Measurements from ENCODE around the gene HDAC4. TPM values are rescaled to one million over a fixed set of nuclear protein-coding genes. Genes with fewer than 3 reads are reported as not detected.

Gene HDAC4
- total and polyA plus RNA-seq, 4 donors, result 2.9 to 37.2 (median 4.4) TPM

DNA sequence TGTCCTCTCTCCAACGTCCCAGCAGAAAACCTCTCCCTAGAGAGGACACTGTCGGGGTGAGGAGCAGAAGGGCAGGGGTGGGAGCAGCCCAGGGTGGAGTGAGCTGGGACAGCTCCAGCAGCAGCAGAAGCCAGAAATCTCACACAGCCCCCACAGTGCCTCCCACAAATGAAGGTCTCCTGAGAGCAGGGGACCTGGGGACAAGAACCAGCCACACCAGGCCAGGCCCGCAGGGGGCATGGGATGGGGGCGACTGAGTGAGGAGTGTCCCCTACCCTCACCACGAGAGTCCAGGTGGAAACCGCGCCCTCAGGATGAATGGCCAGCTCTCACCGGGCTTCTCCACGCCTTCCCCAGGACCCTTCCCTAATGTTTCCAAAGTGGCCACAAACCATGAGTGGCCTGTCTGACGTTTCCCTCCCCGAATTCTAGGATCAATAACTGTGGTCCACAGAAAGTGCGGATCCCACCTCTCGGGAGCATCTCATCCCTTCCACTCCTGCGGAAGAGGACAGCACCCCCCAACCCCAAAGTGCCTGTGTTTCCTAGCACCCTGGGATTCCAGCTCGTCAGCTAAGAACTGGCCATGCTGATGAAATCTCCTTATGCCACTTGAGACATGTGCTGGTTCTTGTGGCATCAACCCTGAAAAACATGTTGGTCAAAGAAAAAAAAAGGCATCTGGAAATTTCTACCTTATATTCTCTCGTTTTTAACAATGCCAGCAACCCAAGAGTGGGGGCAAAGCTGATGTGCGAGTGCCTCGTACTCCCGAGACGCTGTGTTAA lies 121.1 kb downstream of the HDAC4 start:
- Histone ChIP-seq H3K27me3 (ENCODE audit: control insufficient read depth in 4 of 4, insufficient read depth in 4 of 4, low read length in 3 of 4) (no peaks in the 10 kb centered on the region), H3K9ac (ENCODE audit: low read depth in 1 of 2, low read length in 2 of 2) (no peak overlapping the region), H3K36me3 (ENCODE audit: control insufficient read depth in 4 of 4, insufficient read depth in 3 of 4, low read depth in 1 of 4, low read length in 3 of 4) (no peaks in the 10 kb centered on the region), H3K4me3 (ENCODE audit: low read depth in 1 of 3, low read length in 3 of 3) (no peak overlapping the region), H3K4me1 (ENCODE audit: control insufficient read depth in 4 of 4, insufficient read depth in 4 of 4, low read length in 3 of 4) (peaks cover 0 to 6% (median 2%) of the 10 kb centered on the region in 4 donors), H3K27ac (ENCODE audit: low read depth in 1 of 2, low read length in 2 of 2) (no peak overlapping the region), H3K9me3 (ENCODE audit: control insufficient read depth in 4 of 4, low read length in 3 of 4) (no peaks in the 10 kb centered on the region)
- no peak for DNase-seq (ENCODE audit: low spot score)
- TF ChIP-seq FOXA2 (IDR thresholded peaks at IDR 0.05) (no peak), GABPA (IDR thresholded peaks at IDR 0.05 in 1 of 2, conservative IDR thresholded peaks at IDR 0.05 in 1 of 2) (no peak), FOXA1 (IDR thresholded peaks at IDR 0.05) (no peak), JUND (IDR thresholded peaks at IDR 0.05) (no peak), RXRA (IDR thresholded peaks at IDR 0.05) (no peak), EGR1 (IDR thresholded peaks at IDR 0.05; ENCODE audit: low read depth in 2 of 2) (no peak), NR2F2 (IDR thresholded peaks at IDR 0.05) (no peak), TAF1 (conservative IDR thresholded peaks at IDR 0.05) (no peak), HNF4A (conservative IDR thresholded peaks at IDR 0.05) (no peak)
- TF ChIP-seq, protein P1, sequence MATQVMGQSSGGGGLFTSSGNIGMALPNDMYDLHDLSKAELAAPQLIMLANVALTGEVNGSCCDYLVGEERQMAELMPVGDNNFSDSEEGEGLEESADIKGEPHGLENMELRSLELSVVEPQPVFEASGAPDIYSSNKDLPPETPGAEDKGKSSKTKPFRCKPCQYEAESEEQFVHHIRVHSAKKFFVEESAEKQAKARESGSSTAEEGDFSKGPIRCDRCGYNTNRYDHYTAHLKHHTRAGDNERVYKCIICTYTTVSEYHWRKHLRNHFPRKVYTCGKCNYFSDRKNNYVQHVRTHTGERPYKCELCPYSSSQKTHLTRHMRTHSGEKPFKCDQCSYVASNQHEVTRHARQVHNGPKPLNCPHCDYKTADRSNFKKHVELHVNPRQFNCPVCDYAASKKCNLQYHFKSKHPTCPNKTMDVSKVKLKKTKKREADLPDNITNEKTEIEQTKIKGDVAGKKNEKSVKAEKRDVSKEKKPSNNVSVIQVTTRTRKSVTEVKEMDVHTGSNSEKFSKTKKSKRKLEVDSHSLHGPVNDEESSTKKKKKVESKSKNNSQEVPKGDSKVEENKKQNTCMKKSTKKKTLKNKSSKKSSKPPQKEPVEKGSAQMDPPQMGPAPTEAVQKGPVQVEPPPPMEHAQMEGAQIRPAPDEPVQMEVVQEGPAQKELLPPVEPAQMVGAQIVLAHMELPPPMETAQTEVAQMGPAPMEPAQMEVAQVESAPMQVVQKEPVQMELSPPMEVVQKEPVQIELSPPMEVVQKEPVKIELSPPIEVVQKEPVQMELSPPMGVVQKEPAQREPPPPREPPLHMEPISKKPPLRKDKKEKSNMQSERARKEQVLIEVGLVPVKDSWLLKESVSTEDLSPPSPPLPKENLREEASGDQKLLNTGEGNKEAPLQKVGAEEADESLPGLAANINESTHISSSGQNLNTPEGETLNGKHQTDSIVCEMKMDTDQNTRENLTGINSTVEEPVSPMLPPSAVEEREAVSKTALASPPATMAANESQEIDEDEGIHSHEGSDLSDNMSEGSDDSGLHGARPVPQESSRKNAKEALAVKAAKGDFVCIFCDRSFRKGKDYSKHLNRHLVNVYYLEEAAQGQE (IDR thresholded peaks at IDR 0.05), result no peak
- TF ChIP-seq, protein P2, sequence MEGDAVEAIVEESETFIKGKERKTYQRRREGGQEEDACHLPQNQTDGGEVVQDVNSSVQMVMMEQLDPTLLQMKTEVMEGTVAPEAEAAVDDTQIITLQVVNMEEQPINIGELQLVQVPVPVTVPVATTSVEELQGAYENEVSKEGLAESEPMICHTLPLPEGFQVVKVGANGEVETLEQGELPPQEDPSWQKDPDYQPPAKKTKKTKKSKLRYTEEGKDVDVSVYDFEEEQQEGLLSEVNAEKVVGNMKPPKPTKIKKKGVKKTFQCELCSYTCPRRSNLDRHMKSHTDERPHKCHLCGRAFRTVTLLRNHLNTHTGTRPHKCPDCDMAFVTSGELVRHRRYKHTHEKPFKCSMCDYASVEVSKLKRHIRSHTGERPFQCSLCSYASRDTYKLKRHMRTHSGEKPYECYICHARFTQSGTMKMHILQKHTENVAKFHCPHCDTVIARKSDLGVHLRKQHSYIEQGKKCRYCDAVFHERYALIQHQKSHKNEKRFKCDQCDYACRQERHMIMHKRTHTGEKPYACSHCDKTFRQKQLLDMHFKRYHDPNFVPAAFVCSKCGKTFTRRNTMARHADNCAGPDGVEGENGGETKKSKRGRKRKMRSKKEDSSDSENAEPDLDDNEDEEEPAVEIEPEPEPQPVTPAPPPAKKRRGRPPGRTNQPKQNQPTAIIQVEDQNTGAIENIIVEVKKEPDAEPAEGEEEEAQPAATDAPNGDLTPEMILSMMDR (IDR thresholded peaks at IDR 0.05; ENCODE audit: low read depth, low read length, missing input control), result no peak
- TF ChIP-seq, protein P3, sequence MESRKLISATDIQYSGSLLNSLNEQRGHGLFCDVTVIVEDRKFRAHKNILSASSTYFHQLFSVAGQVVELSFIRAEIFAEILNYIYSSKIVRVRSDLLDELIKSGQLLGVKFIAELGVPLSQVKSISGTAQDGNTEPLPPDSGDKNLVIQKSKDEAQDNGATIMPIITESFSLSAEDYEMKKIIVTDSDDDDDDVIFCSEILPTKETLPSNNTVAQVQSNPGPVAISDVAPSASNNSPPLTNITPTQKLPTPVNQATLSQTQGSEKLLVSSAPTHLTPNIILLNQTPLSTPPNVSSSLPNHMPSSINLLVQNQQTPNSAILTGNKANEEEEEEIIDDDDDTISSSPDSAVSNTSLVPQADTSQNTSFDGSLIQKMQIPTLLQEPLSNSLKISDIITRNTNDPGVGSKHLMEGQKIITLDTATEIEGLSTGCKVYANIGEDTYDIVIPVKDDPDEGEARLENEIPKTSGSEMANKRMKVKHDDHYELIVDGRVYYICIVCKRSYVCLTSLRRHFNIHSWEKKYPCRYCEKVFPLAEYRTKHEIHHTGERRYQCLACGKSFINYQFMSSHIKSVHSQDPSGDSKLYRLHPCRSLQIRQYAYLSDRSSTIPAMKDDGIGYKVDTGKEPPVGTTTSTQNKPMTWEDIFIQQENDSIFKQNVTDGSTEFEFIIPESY (IDR thresholded peaks at IDR 0.05), result no peak
- WGBS, result 91% methylated on average over 20 of the region's 20 CpGs

DNA sequence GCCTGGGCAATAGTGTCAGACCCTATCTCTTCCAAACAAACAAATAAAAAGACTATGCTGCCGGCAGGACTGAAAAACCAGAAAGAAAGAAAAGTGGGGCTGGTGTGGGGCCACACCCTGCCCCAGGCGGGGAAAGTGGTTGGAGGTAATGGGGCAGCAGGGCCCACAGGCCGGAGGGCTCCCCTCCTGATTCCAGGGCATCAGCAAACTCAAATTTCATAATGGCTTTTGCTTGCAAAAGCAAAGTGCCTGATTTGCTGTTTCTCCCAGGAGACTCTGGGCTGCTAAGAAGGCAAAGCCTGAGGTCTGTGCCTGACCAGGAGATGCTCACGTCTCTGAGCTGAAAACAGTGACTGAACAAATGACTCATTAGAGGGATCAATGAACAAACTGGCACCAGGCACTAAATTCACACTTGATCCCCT lies 121.9 kb downstream of the HDAC4 start:
- Histone ChIP-seq H3K27ac (ENCODE audit: low read depth in 1 of 2, low read length in 2 of 2) (no peak overlapping the region), H3K4me1 (ENCODE audit: control insufficient read depth in 4 of 4, insufficient read depth in 4 of 4, low read length in 3 of 4) (peaks cover 0 to 6% (median 2%) of the 10 kb centered on the region in 4 donors)
- no peak for TF ChIP-seq NR2F2 (IDR thresholded peaks at IDR 0.05)
- no peak for TF ChIP-seq SP1 (IDR thresholded peaks at IDR 0.05)
- TF ChIP-seq EGR1 (IDR thresholded peaks at IDR 0.05; ENCODE audit: low read depth in 2 of 2), result no peak
- no peak for TF ChIP-seq FOXA2 (IDR thresholded peaks at IDR 0.05)
- TF ChIP-seq JUND (IDR thresholded peaks at IDR 0.05), result no peak
- no peak for TF ChIP-seq YY1 (IDR thresholded peaks at IDR 0.05)
- TF ChIP-seq RAD21 (IDR thresholded peaks at IDR 0.05), result no peak
- TF ChIP-seq, protein P3 (IDR thresholded peaks at IDR 0.05), result no peak
- TF ChIP-seq, protein P4, sequence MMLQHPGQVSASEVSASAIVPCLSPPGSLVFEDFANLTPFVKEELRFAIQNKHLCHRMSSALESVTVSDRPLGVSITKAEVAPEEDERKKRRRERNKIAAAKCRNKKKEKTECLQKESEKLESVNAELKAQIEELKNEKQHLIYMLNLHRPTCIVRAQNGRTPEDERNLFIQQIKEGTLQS (IDR thresholded peaks at IDR 0.05), result no peak
- no peak for TF ChIP-seq RXRA (IDR thresholded peaks at IDR 0.05)
- no peak for TF ChIP-seq HNF4A (conservative IDR thresholded peaks at IDR 0.05)
- no peak for TF ChIP-seq TAF1 (conservative IDR thresholded peaks at IDR 0.05)
- TF ChIP-seq, protein P1 (IDR thresholded peaks at IDR 0.05), result no peak

More for the DNA sequence above, 121.9 kb downstream of the HDAC4 start:
- 73% methylated on average over 4 of the region's 4 CpGs for WGBS
- no peaks in the 10 kb centered on the region for H3K36me3 ChIP-seq (ENCODE audit: control insufficient read depth in 4 of 4, insufficient read depth in 3 of 4, low read depth in 1 of 4, low read length in 3 of 4)
- no peak overlapping the region for H3K4me3 ChIP-seq (ENCODE audit: low read depth in 1 of 3, low read length in 3 of 3)
- H3K9me3 ChIP-seq (ENCODE audit: control insufficient read depth in 4 of 4, low read length in 3 of 4), result no peaks in the 10 kb centered on the region
- no peaks in the 10 kb centered on the region for H3K27me3 ChIP-seq (ENCODE audit: control insufficient read depth in 4 of 4, insufficient read depth in 4 of 4, low read length in 3 of 4)
- no peak for DNase-seq (ENCODE audit: low spot score)
- H3K9ac ChIP-seq (ENCODE audit: low read depth in 1 of 2, low read length in 2 of 2), result no peak overlapping the region
